GM12873 (cell line): ENCODE results near the gene LGI1.

Experiments
- TF ChIP-seq, protein P1 (sequence below): IDR thresholded peaks from 2 replicates; pipeline ENCODE4 v1.5.1; 2012; ENCODE audit warnings: low read depth, mild to moderate bottlenecking, moderate library complexity, low read length, control low read depth; ENCODE audit not compliant: insufficient read depth; ENCODE audit errors: missing control alignments

LGI1 gene

GRCh38 chr10:93784059-93784458, 26.3 kb downstream of the LGI1 start:
- TF ChIP-seq, protein P1, sequence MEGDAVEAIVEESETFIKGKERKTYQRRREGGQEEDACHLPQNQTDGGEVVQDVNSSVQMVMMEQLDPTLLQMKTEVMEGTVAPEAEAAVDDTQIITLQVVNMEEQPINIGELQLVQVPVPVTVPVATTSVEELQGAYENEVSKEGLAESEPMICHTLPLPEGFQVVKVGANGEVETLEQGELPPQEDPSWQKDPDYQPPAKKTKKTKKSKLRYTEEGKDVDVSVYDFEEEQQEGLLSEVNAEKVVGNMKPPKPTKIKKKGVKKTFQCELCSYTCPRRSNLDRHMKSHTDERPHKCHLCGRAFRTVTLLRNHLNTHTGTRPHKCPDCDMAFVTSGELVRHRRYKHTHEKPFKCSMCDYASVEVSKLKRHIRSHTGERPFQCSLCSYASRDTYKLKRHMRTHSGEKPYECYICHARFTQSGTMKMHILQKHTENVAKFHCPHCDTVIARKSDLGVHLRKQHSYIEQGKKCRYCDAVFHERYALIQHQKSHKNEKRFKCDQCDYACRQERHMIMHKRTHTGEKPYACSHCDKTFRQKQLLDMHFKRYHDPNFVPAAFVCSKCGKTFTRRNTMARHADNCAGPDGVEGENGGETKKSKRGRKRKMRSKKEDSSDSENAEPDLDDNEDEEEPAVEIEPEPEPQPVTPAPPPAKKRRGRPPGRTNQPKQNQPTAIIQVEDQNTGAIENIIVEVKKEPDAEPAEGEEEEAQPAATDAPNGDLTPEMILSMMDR = peak; percentile 14

DNA sequence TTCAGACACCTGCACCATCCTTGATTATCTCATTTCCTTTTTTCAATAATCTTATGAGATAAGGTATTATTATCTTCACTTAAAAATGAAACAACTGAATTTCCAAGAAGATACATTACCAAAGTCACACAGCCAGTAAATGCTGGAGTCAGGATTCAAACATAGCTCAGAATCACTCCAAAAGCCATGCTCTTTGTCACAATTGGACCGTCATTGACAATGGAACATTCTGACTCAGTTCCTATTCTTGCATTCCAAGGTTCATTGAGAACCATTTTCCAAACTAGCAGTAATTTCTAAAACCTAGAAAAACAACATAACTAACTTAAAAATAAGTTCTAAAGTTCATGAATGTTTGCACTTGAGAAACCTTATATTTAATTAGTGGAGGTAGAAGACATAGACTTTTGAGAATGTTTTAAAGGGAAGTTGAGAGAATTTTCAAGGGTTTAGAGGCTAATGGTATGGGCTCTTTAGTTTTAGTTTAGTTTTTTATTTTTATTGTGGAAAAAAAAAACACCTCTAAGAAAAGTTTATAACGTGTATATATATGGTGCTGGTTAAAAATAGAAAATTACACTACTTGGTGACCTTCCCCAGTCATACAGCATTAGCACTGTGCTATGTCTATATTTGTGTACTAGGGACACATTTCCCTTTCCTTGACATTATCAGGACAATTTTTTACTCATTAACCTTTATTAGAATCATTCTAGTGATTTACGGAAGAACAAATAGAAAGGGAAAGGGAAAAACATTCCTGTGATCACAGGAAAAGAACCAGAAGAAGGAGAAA, 30.9 kb downstream of the LGI1 start:
- TF ChIP-seq, protein P1 = no peak

DNA sequence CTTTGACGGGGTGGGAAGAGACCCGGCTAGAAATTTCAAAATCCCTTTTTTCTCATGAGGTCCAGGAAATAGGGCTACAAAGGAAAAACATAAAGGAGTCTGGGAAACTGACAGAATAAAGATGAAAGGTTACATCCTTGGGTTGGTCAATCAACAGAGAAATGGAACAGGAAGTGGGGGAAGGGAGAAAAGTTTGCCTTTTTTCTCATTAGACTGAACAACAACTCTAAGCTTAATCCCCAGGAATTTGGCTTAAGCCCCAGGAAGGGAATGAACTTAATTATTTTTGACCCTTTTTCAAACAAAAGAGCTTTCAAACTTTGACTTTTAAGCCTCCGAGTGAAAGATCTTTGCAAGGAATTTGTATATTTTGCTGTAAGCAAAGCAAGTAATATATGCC, 32.7 kb downstream of the LGI1 start:
- TF ChIP-seq, protein P1 = no peak

- TF ChIP-seq, protein P1 = no peak
These were observed 38.4 kb downstream of the LGI1 start for GRCh38 chr10:93796167-93796566.

DNA sequence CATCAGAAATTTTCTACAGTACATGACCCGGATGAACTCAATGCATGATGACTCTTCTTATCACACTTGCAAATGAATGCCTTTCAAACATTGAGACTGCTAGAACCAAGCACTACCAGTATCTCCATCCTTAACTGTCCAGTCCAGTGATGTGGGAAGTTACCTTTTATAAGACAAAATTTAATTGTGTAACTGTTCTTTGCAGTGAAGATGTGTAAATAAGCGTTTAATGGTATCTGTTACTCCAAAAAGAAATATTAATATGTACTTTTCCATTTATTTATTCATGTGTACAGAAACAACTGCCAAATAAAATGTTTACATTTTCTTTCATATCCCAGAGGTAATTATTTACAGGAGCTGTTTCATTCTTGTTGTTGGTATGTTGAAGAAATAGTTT, 40.1 kb downstream of the LGI1 start:
- TF ChIP-seq, protein P1 = no peak

- TF ChIP-seq, protein P1 = no peak
These were observed 41.5 kb downstream of the LGI1 start for GRCh38 chr10:93799155-93799708.

DNA sequence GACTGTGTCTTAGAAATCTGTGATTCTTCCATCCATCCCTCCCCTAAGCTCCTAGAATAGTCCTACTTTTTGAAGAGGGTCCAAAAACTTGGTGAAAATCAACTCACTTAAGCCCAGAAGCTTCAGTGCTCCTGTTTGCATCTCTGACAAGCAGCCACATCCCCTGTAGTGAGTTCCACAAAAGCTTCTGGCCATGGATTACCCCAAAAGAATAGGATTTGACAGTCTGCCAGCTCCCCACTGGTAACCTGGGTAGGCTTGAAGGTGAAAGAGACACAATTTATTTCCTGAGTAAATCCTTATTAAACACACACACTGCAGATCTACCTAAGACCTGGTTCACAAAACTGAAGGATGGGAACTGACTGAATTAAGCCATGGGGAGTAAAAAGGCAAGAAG, 46.5 kb downstream of the LGI1 start:
- TF ChIP-seq, protein P1 = no peak
